Measurements from ENCODE around the gene NLGN2.

Gene NLGN2

DNA sequence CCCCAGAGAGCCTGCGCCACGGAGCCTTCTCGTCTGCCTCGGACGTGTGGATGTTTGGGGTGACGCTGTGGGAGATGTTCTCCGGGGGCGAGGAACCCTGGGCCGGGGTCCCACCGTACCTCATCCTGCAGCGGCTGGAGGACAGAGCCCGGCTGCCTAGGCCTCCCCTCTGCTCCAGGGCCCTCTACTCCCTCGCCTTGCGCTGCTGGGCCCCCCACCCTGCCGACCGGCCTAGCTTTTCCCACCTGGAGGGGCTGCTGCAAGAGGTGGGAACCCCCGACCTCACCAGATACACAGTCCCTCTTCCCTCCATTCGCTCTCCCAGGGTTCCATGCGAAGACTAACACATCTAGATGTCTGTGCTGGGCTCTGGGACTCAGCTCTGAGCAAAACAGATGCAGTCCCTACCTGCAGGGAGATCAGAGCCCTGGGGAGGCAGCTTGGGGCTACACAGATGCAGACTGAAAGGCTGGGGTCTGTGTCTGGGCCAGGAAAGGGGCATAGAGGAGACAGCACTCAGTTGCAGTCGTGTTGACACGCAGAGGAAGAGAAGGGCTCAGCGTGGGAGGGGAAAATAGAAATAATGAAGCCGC lies 23.1 kb upstream of the NLGN2 start:
- no peak overlapping the region for H2BK120ac ChIP-seq (ENCODE audit: low read depth, low read length)
- peaks cover 40 to 41% of the 10 kb centered on the region in 2 experiments for H3K27me3 ChIP-seq (ENCODE audit: control insufficient read depth in 1 of 2, insufficient read depth in 1 of 2, low read length in 2 of 2)
- no peak overlapping the region for H4K91ac ChIP-seq (ENCODE audit: low read length)
- H2BK5ac ChIP-seq (ENCODE audit: low read depth, low read length, poor library complexity, severe bottlenecking): no peak overlapping the region
- H3K18ac ChIP-seq (ENCODE audit: low read depth in 1 of 2, low read length in 2 of 2): no peak overlapping the region
- no peak overlapping the region for H2AK5ac ChIP-seq (ENCODE audit: low read length, severe bottlenecking)
- H3K23ac ChIP-seq (ENCODE audit: low read length in 2 of 2): no peak overlapping the region
- no peak overlapping the region for H4K8ac ChIP-seq (ENCODE audit: low read length)
- no peak for DNase-seq
- H3K36me3 ChIP-seq (ENCODE audit: control insufficient read depth in 1 of 2, insufficient read depth in 2 of 2, low read depth in 1 of 2, low read length in 2 of 2): peaks cover 14 to 34% of the 10 kb centered on the region in 2 experiments
- peaks cover 19% of the 10 kb centered on the region for H3K4me1 ChIP-seq (ENCODE audit: control insufficient read depth, insufficient read depth, low read depth, low read length)
- no peak overlapping the region for H2BK12ac ChIP-seq (ENCODE audit: low read length in 2 of 2)
- H3K14ac ChIP-seq (ENCODE audit: low read length in 2 of 2): peak overlapping the region in 1 of 2 experiments; percentile 2
- no peak overlapping the region for H2AFZ ChIP-seq (ENCODE audit: low read depth, low read length)
- H3K9ac ChIP-seq (ENCODE audit: low read length): peak overlapping the region; percentile 41
- no peak overlapping the region for H3K4ac ChIP-seq (ENCODE audit: low read depth in 1 of 2, low read length in 2 of 2)
- H3K4me3 ChIP-seq (ENCODE audit: insufficient read depth in 1 of 2, low read depth in 1 of 2, low read length in 2 of 2): peak overlapping the region; percentile 23 to 65
- 47% methylated on average over 21 of the region's 23 CpGs for WGBS
- no peak overlapping the region for H2BK15ac ChIP-seq (ENCODE audit: low read depth, poor library complexity, severe bottlenecking)
- no peak overlapping the region for H3K27ac ChIP-seq (ENCODE audit: low read length, poor library complexity, severe bottlenecking)
- H3K79me1 ChIP-seq (replicated peaks; ENCODE audit: low read length, poor library complexity, severe bottlenecking): peaks cover 1% of the 10 kb centered on the region
- H3K9me3 ChIP-seq (ENCODE audit: control insufficient read depth, low read length): peaks cover 6% of the 10 kb centered on the region
- H3K4me2 ChIP-seq (ENCODE audit: low read length, poor library complexity, severe bottlenecking): peak overlapping the region; percentile 73

DNA sequence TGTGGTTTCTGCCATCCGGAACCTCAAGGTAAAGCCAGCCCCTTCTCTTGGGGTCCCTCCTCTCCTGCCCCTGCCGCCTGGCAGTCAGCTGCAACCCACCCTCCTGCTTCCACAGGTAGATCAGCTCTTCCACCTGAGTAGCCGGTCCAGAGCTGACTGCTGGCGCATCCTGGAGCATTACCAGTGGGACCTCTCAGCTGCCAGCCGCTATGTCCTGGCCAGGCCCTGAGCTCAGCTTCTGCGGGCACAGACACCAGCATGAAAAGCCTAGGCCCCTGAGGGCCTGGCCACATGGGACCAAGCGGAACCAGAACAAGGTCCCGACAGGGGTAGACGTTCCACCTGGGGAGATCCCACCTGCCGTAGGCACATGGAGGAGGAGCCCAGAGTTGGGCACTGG lies 18.8 kb upstream of the NLGN2 start:
- DNase-seq: no peak
- WGBS: 98% methylated on average over 10 of the region's 10 CpGs

DNA sequence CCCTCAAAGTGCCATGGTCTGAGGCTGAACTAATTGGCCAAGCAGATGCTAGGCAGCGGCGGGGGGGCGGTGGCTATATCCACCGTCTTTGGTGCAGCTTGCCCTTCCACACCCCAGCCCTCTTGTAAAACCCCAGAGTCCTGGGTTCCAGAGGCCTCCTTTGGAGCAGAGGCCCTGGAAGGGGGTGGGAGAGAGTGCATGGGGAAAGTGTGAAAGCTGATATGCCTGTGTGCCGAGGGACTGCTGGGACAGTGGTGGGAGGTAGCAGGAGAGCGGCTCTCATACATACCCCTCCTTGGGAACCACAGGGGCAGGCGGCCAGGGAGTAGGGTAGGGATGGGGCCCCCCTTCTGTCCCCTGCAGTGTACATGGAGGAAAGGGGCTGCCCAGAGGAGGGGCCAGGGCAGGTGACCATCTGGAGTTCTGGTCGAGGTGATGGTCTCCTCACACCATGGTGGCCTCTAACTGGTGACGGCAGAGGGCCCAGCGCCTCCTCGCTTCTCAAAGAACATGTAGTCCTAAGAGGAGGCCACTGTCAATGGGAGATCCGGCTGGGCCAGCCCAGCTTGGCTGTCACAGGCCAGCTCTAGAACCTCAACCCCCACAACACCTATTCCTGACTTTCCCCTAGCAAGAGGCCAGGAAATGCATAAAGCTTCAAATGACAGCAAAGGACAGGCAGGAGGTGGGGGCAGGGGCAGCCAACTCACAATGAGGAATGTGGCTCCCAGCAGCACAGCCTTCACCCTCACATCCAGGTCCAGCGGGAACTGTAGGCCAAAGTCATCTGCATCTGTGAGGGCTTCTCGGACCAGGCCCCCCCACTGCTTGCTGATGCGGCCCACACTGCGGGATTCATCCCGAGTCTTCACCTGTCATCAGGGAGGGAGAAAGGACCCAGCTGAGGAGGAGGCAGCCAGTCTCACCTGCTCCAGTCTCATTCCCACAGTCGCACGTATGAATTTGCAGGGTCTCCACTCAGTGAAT lies 17.4 kb upstream of the NLGN2 start:
- Histone ChIP-seq H3K4ac (ENCODE audit: low read depth in 1 of 2, low read length in 2 of 2) (no peak overlapping the region), H3K18ac (ENCODE audit: low read depth in 1 of 2, low read length in 2 of 2) (no peak overlapping the region), H2BK5ac (ENCODE audit: low read depth, low read length, poor library complexity, severe bottlenecking) (no peak overlapping the region), H3K9me3 (ENCODE audit: control insufficient read depth, low read length) (no peaks in the 10 kb centered on the region), H2AFZ (ENCODE audit: low read depth, low read length) (no peak overlapping the region), H2AK5ac (ENCODE audit: low read length, severe bottlenecking) (no peak overlapping the region), H3K36me3 (ENCODE audit: control insufficient read depth in 1 of 2, insufficient read depth in 2 of 2, low read depth in 1 of 2, low read length in 2 of 2) (peaks cover 46 to 67% of the 10 kb centered on the region in 2 experiments), H3K23ac (ENCODE audit: low read length in 2 of 2) (peak overlapping the region in 1 of 2 experiments; percentile 35), H3K4me1 (ENCODE audit: control insufficient read depth, insufficient read depth, low read depth, low read length) (peaks cover 21% of the 10 kb centered on the region), H3K4me3 (ENCODE audit: insufficient read depth in 1 of 2, low read depth in 1 of 2, low read length in 2 of 2) (no peak overlapping the region), H3K27me3 (ENCODE audit: control insufficient read depth in 1 of 2, insufficient read depth in 1 of 2, low read length in 2 of 2) (no peaks in the 10 kb centered on the region), H3K9ac (ENCODE audit: low read length) (no peak overlapping the region), H3K4me2 (ENCODE audit: low read length, poor library complexity, severe bottlenecking) (no peak overlapping the region), H3K14ac (ENCODE audit: low read length in 2 of 2) (no peak overlapping the region), H4K91ac (ENCODE audit: low read length) (peak overlapping the region; percentile 52), H2BK15ac (ENCODE audit: low read depth, poor library complexity, severe bottlenecking) (no peak overlapping the region), H3K79me1 (replicated peaks; ENCODE audit: low read length, poor library complexity, severe bottlenecking) (peaks cover 22% of the 10 kb centered on the region), H2BK12ac (ENCODE audit: low read length in 2 of 2) (no peak overlapping the region), H4K8ac (ENCODE audit: low read length) (no peak overlapping the region), H2BK120ac (ENCODE audit: low read depth, low read length) (no peak overlapping the region), H3K27ac (ENCODE audit: low read length, poor library complexity, severe bottlenecking) (no peak overlapping the region)
- no peak for DNase-seq
- 93% methylated on average over 17 of the region's 19 CpGs for WGBS

More for the DNA sequence above, 18.8 kb upstream of the NLGN2 start:
- H3K4me3 ChIP-seq (ENCODE audit: insufficient read depth in 1 of 2, low read depth in 1 of 2, low read length in 2 of 2): no peak overlapping the region
- peaks cover 46 to 67% of the 10 kb centered on the region in 2 experiments for H3K36me3 ChIP-seq (ENCODE audit: control insufficient read depth in 1 of 2, insufficient read depth in 2 of 2, low read depth in 1 of 2, low read length in 2 of 2)
- no peak overlapping the region for H3K18ac ChIP-seq (ENCODE audit: low read depth in 1 of 2, low read length in 2 of 2)
- peaks cover 22% of the 10 kb centered on the region for H3K79me1 ChIP-seq (replicated peaks; ENCODE audit: low read length, poor library complexity, severe bottlenecking)
- H2BK15ac ChIP-seq (ENCODE audit: low read depth, poor library complexity, severe bottlenecking): no peak overlapping the region
- H2BK120ac ChIP-seq (ENCODE audit: low read depth, low read length): no peak overlapping the region
- no peak overlapping the region for H2AK5ac ChIP-seq (ENCODE audit: low read length, severe bottlenecking)
- H3K4me1 ChIP-seq (ENCODE audit: control insufficient read depth, insufficient read depth, low read depth, low read length): peaks cover 23% of the 10 kb centered on the region
- H3K27me3 ChIP-seq (ENCODE audit: control insufficient read depth in 1 of 2, insufficient read depth in 1 of 2, low read length in 2 of 2): no peaks in the 10 kb centered on the region
- no peak overlapping the region for H4K91ac ChIP-seq (ENCODE audit: low read length)
- H2BK12ac ChIP-seq (ENCODE audit: low read length in 2 of 2): no peak overlapping the region
- H3K4ac ChIP-seq (ENCODE audit: low read depth in 1 of 2, low read length in 2 of 2): no peak overlapping the region
- no peak overlapping the region for H3K9ac ChIP-seq (ENCODE audit: low read length)
- no peak overlapping the region for H4K8ac ChIP-seq (ENCODE audit: low read length)
- H3K4me2 ChIP-seq (ENCODE audit: low read length, poor library complexity, severe bottlenecking): no peak overlapping the region
- H3K23ac ChIP-seq (ENCODE audit: low read length in 2 of 2): no peak overlapping the region
- no peak overlapping the region for H3K14ac ChIP-seq (ENCODE audit: low read length in 2 of 2)
- no peak overlapping the region for H2AFZ ChIP-seq (ENCODE audit: low read depth, low read length)
- no peaks in the 10 kb centered on the region for H3K9me3 ChIP-seq (ENCODE audit: control insufficient read depth, low read length)
- no peak overlapping the region for H2BK5ac ChIP-seq (ENCODE audit: low read depth, low read length, poor library complexity, severe bottlenecking)
- H3K27ac ChIP-seq (ENCODE audit: low read length, poor library complexity, severe bottlenecking): no peak overlapping the region

DNA sequence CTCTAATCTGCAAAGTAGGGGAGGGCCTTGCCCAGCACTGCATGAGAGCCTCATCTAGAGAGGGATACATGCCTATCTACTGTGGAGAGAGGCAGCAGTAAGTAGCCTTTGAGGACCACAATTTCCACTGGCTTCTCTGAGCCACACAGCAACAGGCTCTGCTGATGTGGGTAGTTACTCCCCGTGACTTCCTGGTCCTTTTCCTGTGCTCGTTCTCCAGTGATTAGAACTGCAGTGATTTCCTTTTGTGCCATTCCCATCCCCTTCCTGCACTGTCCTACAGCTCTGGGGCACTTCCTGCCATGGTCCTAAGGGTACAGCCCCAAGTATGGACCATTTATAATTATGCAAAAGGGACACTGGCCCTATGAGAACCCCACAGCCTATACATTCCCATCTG lies 16.3 kb upstream of the NLGN2 start:
- Histone ChIP-seq H3K27me3 (ENCODE audit: control insufficient read depth in 1 of 2, insufficient read depth in 1 of 2, low read length in 2 of 2) (no peaks in the 10 kb centered on the region), H3K18ac (ENCODE audit: low read depth in 1 of 2, low read length in 2 of 2) (no peak overlapping the region), H3K4me2 (ENCODE audit: low read length, poor library complexity, severe bottlenecking) (no peak overlapping the region), H2AFZ (ENCODE audit: low read depth, low read length) (no peak overlapping the region), H3K4me3 (ENCODE audit: insufficient read depth in 1 of 2, low read depth in 1 of 2, low read length in 2 of 2) (no peak overlapping the region), H3K27ac (ENCODE audit: low read length, poor library complexity, severe bottlenecking) (no peak overlapping the region), H2BK12ac (ENCODE audit: low read length in 2 of 2) (no peak overlapping the region), H4K8ac (ENCODE audit: low read length) (no peak overlapping the region), H2BK5ac (ENCODE audit: low read depth, low read length, poor library complexity, severe bottlenecking) (no peak overlapping the region), H3K9ac (ENCODE audit: low read length) (no peak overlapping the region), H3K36me3 (ENCODE audit: control insufficient read depth in 1 of 2, insufficient read depth in 2 of 2, low read depth in 1 of 2, low read length in 2 of 2) (peaks cover 46 to 63% of the 10 kb centered on the region in 2 experiments), H2BK15ac (ENCODE audit: low read depth, poor library complexity, severe bottlenecking) (no peak overlapping the region), H2BK120ac (ENCODE audit: low read depth, low read length) (no peak overlapping the region), H4K91ac (ENCODE audit: low read length) (no peak overlapping the region), H2AK5ac (ENCODE audit: low read length, severe bottlenecking) (no peak overlapping the region), H3K14ac (ENCODE audit: low read length in 2 of 2) (no peak overlapping the region), H3K4ac (ENCODE audit: low read depth in 1 of 2, low read length in 2 of 2) (no peak overlapping the region), H3K23ac (ENCODE audit: low read length in 2 of 2) (no peak overlapping the region), H3K4me1 (ENCODE audit: control insufficient read depth, insufficient read depth, low read depth, low read length) (peaks cover 21% of the 10 kb centered on the region), H3K9me3 (ENCODE audit: control insufficient read depth, low read length) (no peaks in the 10 kb centered on the region), H3K79me1 (replicated peaks; ENCODE audit: low read length, poor library complexity, severe bottlenecking) (peaks cover 22% of the 10 kb centered on the region)
- whole genome bisulfite sequencing: 71% methylated on average over 2 of the region's 2 CpGs
- DNase-seq: no peak
